MM.1S (cell line): ENCODE results near the gene SERF2.
A peak's percentile ranks its signal among the peaks of the same experiment; 100 is the strongest.
"Not testable (repeated sequence)": the region's sequence is repeated elsewhere in the genome, so short reads cannot be mapped to it uniquely, and the experiment has no call there.

Source experiments
- DNase-seq: peaks from one replicate; pipeline ENCODE4 v3.0.0-alpha.2; 2015
- H2AFZ ChIP-seq: fragments of 300-600 bp; sonication (generic); 2 replicates; pipeline ENCODE4 v1.6.0; 2016; ENCODE audit warnings: antibody characterized with exemption, low read length
- H3F3A ChIP-seq: fragments of 300-600 bp; sonication (generic); 2 replicates; pipeline ENCODE4 v1.6.1; 2016; ENCODE audit warnings: mild to moderate bottlenecking, antibody characterized with exemption, low read length, moderate library complexity, mixed read lengths; ENCODE audit not compliant: insufficient read depth
- H3K27ac ChIP-seq: fragments of 300-600 bp; sonication (generic); 2 replicates; pipeline ENCODE4 v1.5.1; 2016; ENCODE audit warnings: mild to moderate bottlenecking, low read length
- H3K27me3 ChIP-seq: fragments of 300-600 bp; sonication (generic); replicated peaks from 2 replicates; pipeline ENCODE4 v1.6.0; 2016; ENCODE audit warnings: low read length; ENCODE audit not compliant: insufficient read depth
- H3K36me3 ChIP-seq: fragments of 300-600 bp; sonication (generic); replicated peaks from 2 replicates; pipeline ENCODE4 v1.6.1; 2016; ENCODE audit warnings: mild to moderate bottlenecking, low read length, mixed read lengths; ENCODE audit not compliant: insufficient read depth
- H3K4me1 ChIP-seq: fragments of 300-600 bp; sonication (generic); 2 replicates; pipeline ENCODE4 v1.6.1; 2016; ENCODE audit warnings: low read length, mixed read lengths
- H3K4me2 ChIP-seq: fragments of 300-600 bp; sonication (generic); 2 replicates; pipeline ENCODE4 v1.6.0; 2016; ENCODE audit warnings: low read depth, low read length
- H3K4me3 ChIP-seq: fragments of 300-600 bp; sonication (generic); 2 replicates; pipeline ENCODE4 v1.5.1; 2016; ENCODE audit warnings: low read length, mixed read lengths
- H3K79me2 ChIP-seq: fragments of 300-600 bp; sonication (generic); 2 replicates; pipeline ENCODE4 v1.6.1; 2016; ENCODE audit warnings: mixed run types, low read length, mixed read lengths
- H3K9ac ChIP-seq: fragments of 300-600 bp; sonication (generic); 2 replicates; pipeline ENCODE4 v1.6.1; 2016; ENCODE audit warnings: low read length, mixed read lengths
- H3K9me2 ChIP-seq: fragments of 300-600 bp; sonication (generic); replicated peaks from 2 replicates; pipeline ENCODE4 v1.6.1; 2016; ENCODE audit warnings: mild to moderate bottlenecking, low read length, mixed read lengths; ENCODE audit not compliant: insufficient read depth
- H3K9me3 ChIP-seq: fragments of 300-600 bp; sonication (generic); replicated peaks from 2 replicates; pipeline ENCODE4 v1.6.1; 2016; ENCODE audit warnings: mild to moderate bottlenecking, low read length, mixed read lengths; ENCODE audit not compliant: insufficient read depth
- H4K20me1 ChIP-seq: fragments of 300-600 bp; sonication (generic); 2 replicates; pipeline ENCODE4 v1.6.1; 2016; ENCODE audit warnings: mild to moderate bottlenecking, low read length, moderate library complexity, mixed read lengths; ENCODE audit not compliant: insufficient read depth
- EZH2 ChIP-seq: fragments of 300-600 bp; sonication (generic); optimal IDR thresholded peaks from 2 replicates; pipeline ENCODE3; 2017; ENCODE audit warnings: low read depth, mild to moderate bottlenecking, antibody characterized with exemption, low read length, mixed read lengths
- EZH2phosphoT487 ChIP-seq: fragments of 300-600 bp; sonication (generic); IDR thresholded peaks from 2 replicates; pipeline ENCODE4 v1.6.1; 2018; ENCODE audit warnings: antibody characterized with exemption, low read length
- TF ChIP-seq, protein P1 (sequence below): fragments of 300-600 bp; sonication (generic); IDR thresholded peaks from 2 replicates; pipeline ENCODE4 v1.5.1; 2016; ENCODE audit warnings: antibody characterized with exemption, low read length, mixed read lengths

Gene SERF2

DNA sequence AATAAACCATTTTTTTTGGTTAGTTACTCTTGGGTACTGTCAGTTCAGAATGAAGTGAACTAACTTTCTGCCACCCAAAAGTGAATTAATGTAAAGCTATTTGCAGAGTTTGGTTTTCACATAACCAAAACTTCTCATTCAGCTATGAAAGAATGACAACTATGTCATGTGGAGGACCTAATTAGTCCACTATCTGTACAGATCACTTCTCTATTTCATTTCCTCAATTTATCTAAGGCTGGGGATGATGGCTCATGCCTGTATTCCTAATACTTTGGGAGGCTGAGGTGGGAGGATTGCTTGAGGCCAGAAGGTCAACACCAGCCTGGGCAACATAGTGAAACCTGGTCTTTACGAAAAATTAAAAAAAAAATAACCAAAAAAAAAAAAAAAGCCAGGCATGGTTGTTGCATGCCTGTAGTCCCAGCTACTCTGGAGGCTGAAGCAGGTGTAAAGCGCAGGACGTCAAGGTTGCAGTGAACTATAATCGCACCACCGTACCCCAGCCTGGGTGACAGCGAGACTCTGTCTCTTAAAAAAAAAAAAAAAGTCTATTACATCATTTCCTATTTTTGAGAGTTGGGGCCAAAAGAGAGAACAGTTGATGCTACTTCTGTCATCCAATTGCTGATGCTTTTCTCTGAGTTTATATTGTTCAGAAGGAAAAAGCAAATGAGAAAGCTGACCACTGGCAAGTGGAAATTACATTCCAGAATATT is 17.0 kb downstream of the SERF2 start:
- H3K27ac ChIP-seq = peak overlapping the region; percentile 7; the same call in 1 of the 2 replicates
- no peak overlapping the region for H3K4me2 ChIP-seq
- no peak overlapping the region for H3K4me3 ChIP-seq
- H3K36me3 ChIP-seq = no peaks in the 10 kb centered on the region; the same call in 1 of the 2 replicates
- 0 out of 2 replicates have a peak, but pooled peaks cover 5% of the 10 kb centered on the region for H3F3A ChIP-seq
- H2AFZ ChIP-seq = no peak overlapping the region
- no peaks in the 10 kb centered on the region for H3K9me3 ChIP-seq
- H3K27me3 ChIP-seq = no peaks in the 10 kb centered on the region
- no peak for DNase-seq
- H3K9me2 ChIP-seq = no peaks in the 10 kb centered on the region
- no peaks in the 10 kb centered on the region for H4K20me1 ChIP-seq
- H3K4me1 ChIP-seq = no peaks in the 10 kb centered on the region
- TF ChIP-seq EZH2 (no peak), EZH2phosphoT487 (no peak)
- TF ChIP-seq, protein P1, sequence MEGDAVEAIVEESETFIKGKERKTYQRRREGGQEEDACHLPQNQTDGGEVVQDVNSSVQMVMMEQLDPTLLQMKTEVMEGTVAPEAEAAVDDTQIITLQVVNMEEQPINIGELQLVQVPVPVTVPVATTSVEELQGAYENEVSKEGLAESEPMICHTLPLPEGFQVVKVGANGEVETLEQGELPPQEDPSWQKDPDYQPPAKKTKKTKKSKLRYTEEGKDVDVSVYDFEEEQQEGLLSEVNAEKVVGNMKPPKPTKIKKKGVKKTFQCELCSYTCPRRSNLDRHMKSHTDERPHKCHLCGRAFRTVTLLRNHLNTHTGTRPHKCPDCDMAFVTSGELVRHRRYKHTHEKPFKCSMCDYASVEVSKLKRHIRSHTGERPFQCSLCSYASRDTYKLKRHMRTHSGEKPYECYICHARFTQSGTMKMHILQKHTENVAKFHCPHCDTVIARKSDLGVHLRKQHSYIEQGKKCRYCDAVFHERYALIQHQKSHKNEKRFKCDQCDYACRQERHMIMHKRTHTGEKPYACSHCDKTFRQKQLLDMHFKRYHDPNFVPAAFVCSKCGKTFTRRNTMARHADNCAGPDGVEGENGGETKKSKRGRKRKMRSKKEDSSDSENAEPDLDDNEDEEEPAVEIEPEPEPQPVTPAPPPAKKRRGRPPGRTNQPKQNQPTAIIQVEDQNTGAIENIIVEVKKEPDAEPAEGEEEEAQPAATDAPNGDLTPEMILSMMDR = no peak
- no peaks in the 10 kb centered on the region for H3K79me2 ChIP-seq
- no peak overlapping the region for H3K9ac ChIP-seq

GRCh38 chr15:43815064-43815463 is 22.9 kb downstream of the SERF2 start:
- not testable (repeated sequence) for H3K9me3 ChIP-seq, H3F3A ChIP-seq, DNase-seq, H3K4me3 ChIP-seq, H3K4me2 ChIP-seq, H3K27me3 ChIP-seq, H3K27ac ChIP-seq, H3K9me2 ChIP-seq, H3K36me3 ChIP-seq, H4K20me1 ChIP-seq, H3K4me1 ChIP-seq, H2AFZ ChIP-seq, H3K9ac ChIP-seq
- peaks cover 28% of the 10 kb centered on the region for H3K79me2 ChIP-seq

DNA sequence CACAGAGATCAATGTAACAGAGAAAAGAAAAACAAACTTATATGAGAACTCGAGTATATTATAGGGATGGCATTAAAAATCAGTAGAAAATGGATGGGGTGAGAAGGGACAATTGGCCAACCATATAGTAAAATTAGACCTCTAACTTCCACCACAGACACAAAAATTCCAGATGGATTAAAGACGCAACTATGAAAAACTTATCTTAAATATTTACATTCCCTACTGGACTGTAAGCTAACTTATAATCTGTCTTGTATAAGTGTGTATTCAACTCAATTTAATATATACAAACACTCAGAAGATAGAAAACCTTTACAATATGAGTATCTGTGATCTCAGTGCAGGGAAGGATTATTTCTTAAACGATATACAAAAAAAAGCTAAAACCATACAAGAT is 29.4 kb downstream of the SERF2 start:
- Histone ChIP-seq H3K79me2 (peaks cover 67% of the 10 kb centered on the region), H3F3A (no peaks in the 10 kb centered on the region; the same call in 1 of the 2 replicates), H3K4me2 (no peak overlapping the region), H3K9me3 (no peaks in the 10 kb centered on the region), H3K36me3 (no peaks in the 10 kb centered on the region), H3K27me3 (no peaks in the 10 kb centered on the region), H3K9me2 (no peaks in the 10 kb centered on the region), H2AFZ (no peak overlapping the region), H3K4me1 (peaks cover 7% of the 10 kb centered on the region), H3K9ac (no peak overlapping the region), H4K20me1 (no peaks in the 10 kb centered on the region; the same call in 1 of the 2 replicates), H3K4me3 (no peak overlapping the region), H3K27ac (no peak overlapping the region)
- DNase-seq = no peak
- TF ChIP-seq, protein P1 = no peak
- TF ChIP-seq EZH2phosphoT487 (no peak), EZH2 (no peak)
